Hematopoietic multipotent progenitor cell treated with erythropoietin and hydrocortisone succinate and interleukin-3 and kit ligand, for 8 days (in vitro differentiated cells): ENCODE results near the gene PLPPR1.
A peak's percentile ranks its signal among the peaks of the same experiment; 100 is the strongest.

Experiments used
- DNase-seq: peaks from one replicate; pipeline ENCODE4 v3.0.0-alpha.2; 2015

PLPPR1 gene

GRCh38 chr9:101354143-101354764, 325.7 kb downstream of the PLPPR1 start:
- DNase-seq: no peak

DNA sequence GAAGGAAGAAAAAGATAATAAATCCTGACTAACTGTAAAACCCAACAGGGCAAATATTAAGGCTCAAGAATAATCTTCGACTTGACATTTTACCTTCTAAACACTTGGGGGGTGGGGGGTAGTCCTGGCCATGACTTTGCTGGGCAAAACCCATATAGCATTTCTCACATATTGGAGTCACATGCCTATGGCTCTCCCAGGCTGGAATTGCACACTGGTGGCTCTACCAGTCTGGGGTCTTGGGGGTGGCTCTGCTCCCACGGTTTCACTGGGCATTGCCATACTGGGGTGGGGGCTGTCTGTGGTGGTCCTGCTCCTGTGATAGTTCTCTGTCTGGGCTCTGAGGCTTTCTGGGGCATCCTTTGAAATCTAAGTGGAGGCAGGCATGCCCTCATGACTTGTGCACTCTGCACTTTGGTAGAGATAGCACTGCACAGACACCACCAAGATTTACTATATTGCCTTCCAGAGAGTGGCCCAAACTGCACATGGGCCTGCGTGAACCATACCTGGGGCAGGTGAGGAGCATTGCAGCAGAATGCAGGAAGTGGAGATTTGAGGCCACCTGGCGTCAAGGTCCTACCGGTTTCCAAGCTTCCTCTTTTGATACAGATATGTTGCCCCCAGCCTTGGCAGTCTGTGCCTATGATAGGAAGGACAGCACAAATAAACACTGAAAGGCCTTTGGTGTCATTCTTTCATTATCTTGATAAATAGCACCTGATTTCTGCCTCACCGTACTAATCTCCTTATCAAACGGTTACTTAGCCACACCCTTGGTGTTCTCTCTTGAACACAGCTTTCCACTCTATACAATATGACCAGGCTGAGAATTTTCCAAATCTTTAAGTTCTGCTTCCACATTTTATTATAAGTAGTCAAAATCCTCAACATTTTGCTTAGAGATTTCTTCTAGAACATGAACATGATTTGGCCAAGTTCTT, 326.5 kb downstream of the PLPPR1 start:
- no peak for DNase-seq

GRCh38 chr9:101356619-101357018, 328.1 kb downstream of the PLPPR1 start:
- DNase-seq: no peak

GRCh38 chr9:101359679-101360078, 331.2 kb downstream of the PLPPR1 start:
- DNase-seq: no peak

GRCh38 chr9:101360647-101361046, 332.1 kb downstream of the PLPPR1 start:
- DNase-seq: no peak

DNA sequence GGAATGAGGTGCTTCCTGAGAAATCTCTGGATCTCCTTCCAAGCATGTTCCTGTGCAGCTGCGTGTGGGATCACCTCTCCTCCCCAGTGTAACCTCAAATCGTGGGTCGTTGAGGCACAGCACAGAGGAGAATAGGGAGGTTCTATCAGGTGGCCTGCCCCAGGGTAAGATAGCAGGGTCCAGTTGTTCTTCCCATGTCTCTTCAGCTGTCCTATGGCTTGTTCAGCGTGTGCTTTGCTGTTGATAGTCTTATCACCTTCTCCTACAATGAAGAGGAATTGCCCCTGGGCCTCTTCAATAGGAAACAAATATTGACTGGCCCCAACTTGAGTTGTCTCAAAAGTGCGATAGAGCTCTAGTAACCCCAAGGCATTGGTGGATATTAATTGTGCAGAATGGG, 333.9 kb downstream of the PLPPR1 start:
- peak; percentile 17 for DNase-seq

DNA sequence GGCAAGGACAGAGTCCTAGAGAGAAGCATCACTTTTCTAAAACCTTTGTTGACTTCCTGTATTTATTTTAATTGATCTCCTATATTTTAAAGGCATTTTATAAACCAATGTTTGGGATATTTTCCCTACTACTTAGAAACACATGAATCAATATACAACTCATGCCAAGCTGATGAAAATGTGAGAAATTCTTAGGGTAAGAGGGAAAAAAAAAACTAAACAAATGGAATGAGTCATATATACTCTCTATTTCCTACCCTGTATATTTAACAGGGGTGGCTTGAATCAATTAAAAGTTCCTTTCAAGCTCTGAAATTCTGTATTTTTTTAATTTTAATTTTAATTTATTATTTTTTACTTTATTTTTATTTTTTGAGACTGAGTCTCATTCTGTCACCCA, 336.7 kb downstream of the PLPPR1 start:
- no peak for DNase-seq

GRCh38 chr9:101366038-101366756, 337.7 kb downstream of the PLPPR1 start:
- DNase-seq: peak; percentile 62

GRCh38 chr9:101367323-101367722, 338.8 kb downstream of the PLPPR1 start:
- no peak for DNase-seq

DNA sequence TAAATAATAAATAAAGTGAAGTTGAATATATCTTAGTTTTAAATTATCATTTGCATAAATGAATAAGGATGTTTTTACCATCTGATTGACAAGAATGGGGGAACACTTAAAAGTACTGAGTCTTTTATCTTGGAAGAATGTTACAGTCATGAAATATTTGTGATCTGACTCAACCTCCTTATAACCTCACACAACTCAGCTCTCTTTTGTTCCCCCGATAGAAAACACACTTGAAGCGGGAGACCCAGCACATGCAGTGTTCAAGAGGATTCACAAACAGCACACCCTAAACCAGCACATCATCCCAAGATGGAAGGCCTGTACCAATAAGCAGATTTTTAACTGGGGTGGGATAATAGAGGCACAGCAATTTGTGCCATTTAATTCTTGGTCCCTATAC, 340.8 kb downstream of the PLPPR1 start:
- DNase-seq: no peak

DNA sequence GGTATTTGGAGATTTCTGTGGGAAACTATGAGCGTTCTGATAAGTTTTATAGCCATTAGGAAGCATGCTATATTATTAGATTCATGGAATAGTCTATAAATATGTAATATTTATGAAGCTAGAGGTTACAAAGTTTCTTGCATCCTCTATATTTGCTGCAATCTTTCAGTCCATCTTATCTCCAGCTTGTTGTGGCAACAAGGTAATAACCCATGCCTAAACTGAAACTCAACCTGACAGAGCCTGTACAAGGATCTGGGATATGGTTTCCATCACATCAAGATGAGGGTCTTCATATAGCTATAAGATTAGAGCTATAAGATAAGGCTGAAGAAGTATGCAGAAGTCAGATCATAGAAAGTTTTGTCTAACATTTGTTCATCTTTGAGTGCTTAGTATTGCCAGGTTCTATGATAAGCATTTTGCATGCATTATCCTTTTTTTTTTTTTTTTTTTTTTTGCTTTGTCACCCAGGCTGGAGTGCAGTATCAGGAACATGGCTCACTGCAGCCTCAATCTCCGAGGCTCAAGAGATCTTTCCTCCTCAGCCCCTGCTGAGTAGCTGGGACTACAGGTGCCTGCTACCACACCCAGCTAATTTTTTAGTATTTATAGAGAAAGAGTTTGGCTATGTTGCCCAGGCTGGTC, 341.5 kb downstream of the PLPPR1 start:
- DNase-seq: no peak

DNA sequence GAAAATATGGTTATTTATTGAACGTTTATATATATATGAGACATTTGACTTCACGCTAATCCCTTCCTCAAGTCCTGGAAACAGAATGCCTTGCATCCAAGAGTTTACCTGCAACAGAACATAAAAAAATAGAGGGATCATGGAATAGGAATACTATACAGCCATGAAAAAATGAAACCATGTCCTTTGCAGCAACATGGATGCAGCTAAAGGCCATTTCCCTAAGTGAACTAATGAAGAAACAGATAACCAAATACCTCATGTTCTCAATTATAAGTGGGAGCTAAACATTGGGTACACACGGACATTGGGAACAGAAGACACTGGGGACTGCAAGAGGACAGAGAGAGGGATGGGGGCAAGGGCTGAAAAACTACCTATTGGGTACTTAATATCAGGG, 343.3 kb downstream of the PLPPR1 start:
- DNase-seq: no peak

- peak; percentile 72 for DNase-seq
Measured at GRCh38 chr9:101372327-101373118, 344.0 kb downstream of the PLPPR1 start.
